GM12872 (cell line): Measurements from ENCODE around the gene STIM1.

Source experiments
- TF ChIP-seq, protein P1 (sequence below): IDR thresholded peaks from 3 replicates; pipeline ENCODE4 v1.5.1; 2011; ENCODE audit warnings: low read depth, mild to moderate bottlenecking, low read length, moderate library complexity; ENCODE audit not compliant: insufficient read depth

The STIM1 gene

DNA sequence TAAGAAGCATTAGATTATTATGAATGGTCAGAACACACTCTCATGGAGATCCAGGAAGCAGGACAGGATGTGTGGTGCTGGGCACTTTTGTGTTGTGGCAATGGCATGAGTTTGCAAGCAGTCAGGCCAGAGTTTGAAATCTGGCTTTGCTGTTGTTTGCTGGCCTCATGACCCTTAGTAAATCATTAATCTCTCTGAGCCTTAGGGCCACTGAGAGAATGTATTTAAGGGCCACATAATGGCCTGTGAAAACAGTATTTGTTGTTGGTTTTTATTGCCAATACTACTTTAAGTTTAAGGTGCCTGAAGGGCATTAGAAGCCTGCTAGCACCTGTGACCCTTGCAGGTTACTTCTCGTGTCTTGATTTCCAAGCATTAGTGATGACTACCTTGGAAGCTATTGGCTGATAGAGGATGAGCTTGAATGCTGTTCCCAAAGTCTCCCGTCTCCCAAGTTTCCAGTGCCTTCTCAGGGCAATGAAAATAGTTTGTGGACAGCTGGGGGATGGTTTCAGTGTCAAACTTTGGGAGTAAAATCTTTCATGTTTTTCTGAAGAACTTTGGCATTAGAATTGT, 24.6 kb downstream of the STIM1 start:
- TF ChIP-seq, protein P1, sequence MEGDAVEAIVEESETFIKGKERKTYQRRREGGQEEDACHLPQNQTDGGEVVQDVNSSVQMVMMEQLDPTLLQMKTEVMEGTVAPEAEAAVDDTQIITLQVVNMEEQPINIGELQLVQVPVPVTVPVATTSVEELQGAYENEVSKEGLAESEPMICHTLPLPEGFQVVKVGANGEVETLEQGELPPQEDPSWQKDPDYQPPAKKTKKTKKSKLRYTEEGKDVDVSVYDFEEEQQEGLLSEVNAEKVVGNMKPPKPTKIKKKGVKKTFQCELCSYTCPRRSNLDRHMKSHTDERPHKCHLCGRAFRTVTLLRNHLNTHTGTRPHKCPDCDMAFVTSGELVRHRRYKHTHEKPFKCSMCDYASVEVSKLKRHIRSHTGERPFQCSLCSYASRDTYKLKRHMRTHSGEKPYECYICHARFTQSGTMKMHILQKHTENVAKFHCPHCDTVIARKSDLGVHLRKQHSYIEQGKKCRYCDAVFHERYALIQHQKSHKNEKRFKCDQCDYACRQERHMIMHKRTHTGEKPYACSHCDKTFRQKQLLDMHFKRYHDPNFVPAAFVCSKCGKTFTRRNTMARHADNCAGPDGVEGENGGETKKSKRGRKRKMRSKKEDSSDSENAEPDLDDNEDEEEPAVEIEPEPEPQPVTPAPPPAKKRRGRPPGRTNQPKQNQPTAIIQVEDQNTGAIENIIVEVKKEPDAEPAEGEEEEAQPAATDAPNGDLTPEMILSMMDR = no peak

DNA sequence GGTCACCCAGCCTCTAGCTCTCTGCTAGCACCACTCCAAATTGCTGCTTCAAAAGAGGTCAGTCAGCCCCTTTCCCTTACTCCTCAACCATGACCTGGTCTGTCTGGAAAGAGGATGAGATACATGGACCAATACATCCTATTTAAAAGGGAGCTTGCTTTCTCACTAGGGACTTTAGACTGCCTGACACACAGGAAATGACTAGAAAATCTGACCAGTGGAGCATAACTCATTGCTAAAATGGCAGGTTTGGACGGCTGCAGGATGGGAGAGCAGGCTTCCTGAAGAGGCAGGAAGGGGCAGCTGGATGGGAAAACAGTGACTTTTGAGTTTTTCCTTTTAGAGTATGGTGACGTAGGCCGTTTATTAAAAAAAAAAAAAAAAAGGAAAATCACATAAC, 25.3 kb downstream of the STIM1 start:
- TF ChIP-seq, protein P1 = no peak

DNA sequence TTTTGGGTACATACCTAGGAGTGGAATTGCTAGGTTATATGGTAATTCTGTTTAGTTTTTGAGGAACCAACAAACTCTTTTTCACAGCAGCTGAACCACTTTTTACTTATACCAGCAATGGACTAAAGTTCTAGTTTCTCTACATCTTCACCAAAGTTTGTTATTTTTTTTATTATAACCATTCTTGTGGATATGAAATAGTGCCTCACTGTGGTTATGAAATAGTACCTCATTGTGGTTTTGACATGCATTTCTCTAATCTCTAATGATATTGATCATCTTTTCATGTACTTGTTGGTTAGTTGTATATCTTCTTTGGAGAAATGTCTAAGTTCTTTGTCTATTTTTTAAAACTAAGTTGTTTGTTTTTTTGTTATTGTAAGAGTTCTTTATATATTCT, 27.2 kb downstream of the STIM1 start:
- TF ChIP-seq, protein P1 = no peak; the same call in 2 of the 3 replicates

- TF ChIP-seq, protein P1 = no peak
These were observed 30.4 kb downstream of the STIM1 start for GRCh38 chr11:3885855-3886254.

GRCh38 chr11:3886985-3887384, 31.5 kb downstream of the STIM1 start:
- TF ChIP-seq, protein P1 = no peak

GRCh38 chr11:3888876-3889275, 33.4 kb downstream of the STIM1 start:
- TF ChIP-seq, protein P1 = no peak

DNA sequence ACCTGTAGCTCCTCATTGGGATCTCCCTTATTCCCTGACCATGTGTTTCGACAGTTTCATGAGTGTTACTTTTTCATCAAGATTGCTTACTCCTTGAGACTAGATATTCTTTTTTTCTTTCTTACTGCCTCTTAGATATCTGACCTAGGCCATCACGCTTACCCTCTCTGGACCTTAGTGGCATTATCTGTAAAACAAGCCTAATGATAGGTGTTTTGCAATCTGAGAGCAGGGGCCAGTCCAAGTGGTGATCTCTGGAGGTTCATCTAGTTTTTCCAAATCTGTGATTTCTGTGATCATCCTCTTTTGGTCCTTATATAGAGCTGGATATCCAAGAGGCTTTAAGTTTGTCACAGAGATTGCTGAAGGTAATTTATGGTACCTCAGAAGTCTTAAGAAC, 34.5 kb downstream of the STIM1 start:
- TF ChIP-seq, protein P1 = no peak
